ENCODE data around the gene NXN.
"Not testable (repeated sequence)": the region's sequence is repeated elsewhere in the genome, so short reads cannot be mapped to it uniquely, and the experiment has no call there.

Gene NXN

DNA sequence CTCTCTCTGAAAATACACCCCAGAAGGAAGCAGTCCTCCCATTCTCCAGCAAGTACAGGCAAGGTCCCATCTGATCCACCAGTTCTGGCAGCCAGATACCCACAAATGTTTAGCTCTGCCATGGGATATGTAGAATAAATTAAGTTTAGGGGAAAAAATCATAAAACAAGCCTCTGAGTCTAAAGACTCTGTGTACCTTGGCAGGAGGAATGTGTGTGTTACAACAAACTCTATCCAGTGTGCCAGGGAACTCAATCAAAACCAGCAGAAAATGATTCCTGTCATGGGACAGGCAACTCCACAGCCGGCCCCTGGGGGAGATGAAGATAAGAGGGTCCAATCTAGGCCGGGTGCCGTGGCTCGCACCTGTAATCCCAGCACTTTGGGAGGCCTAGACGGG is 124.0 kb downstream of the NXN start:
- no peak for DNase-seq

DNA sequence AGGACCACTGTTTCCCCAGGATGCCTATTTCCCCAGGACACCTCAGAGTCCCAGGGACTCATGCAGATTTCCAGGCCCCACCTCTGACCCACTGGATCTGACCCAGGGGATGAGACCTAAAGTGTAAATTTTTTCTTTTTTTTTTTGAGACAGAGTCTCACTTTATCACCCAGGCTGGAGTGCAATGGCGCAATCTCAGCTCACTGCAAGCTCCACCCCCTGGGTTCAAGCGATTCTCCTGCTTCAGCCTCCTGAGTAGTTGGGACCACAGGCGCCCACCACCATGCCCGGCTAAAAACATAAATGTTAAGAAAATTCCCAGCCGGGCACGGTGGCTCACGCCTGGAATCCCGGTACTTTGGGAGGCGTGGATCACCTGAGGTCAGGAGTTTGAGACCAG is 126.7 kb downstream of the NXN start:
- DNase-seq = not testable (repeated sequence)

DNA sequence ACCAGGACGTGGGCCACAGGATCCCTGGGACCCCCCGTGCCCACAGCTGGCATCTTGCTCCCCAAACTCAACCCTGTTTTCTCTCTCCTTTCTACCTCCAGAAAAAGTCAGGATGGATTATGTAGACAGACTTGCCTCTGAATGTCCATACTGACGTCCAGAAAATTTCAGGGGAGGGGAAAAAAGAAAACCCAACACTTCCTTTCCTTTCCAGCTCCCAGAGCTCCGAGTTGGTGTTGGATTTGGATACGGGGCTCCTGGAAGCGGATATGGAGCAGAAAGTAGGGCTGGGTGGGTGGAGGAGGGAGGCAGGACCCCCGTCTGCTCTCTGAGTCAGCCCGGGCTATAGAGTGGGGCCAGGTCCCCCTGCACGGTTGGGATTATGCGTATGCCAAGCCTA is 127.2 kb downstream of the NXN start:
- no peak for DNase-seq

DNA sequence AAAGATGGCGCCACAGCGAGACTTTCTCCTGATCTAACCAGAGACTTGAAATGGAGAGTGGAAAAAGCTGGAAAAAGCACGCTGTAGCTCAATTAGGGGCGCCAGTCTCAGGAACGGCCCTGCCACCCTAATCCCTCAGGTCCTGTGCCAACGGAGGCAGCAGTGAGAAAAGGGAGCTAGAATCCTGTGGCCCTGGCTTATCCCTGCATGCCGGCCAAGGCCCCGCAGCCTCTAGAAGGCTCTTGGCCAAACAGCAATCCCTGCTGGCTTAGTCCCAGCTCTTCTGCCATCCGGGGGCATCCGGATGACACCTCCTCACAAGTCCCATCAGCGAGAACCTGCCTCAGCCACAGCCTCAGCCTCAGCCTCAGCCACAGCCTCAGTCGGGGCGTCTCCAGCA is 127.7 kb downstream of the NXN start:
- no peak for DNase-seq

DNA sequence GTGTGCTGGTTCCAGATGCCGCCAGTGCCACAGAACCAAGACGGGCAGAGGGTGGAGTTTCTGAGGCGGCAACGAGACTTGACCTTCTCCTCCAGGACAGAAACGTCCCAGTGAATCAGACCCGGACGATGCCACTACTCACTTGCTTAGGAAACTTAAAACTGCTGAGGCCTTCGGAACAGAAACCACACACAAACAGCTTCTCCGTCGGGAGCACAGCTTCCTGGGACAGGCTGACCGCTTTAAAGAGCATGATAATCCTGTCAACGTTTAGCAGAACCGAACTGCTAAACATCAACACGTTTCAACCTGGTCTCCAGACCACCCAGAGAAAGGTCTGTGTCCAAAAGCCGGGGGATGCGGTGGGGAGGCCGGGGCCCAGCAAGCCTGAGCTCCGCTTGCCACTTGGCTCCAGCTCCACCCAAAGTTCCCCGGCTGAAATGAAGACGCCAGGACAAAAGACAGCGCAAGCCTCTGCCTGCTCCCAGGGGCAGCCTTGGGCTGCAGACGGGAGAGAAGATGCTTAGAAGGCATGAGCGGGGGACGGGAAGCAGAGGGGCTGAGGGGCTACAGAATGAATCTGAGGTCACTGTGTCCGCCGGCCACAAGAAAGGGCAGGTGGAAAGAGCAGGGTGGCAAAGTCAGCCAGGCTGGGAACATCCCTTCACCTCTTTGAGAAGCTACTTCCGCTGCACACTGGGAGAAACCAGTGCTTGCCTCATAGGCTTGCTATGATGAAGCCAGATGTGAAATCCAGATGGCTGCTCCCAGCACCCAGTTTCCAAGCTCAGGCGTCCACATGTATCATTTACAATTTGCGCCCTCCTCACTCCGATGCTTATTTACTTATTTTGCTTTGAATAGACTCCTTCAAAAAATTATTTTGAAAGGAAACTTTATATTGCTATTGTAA is 128.5 kb downstream of the NXN start:
- DNase-seq = no peak

DNA sequence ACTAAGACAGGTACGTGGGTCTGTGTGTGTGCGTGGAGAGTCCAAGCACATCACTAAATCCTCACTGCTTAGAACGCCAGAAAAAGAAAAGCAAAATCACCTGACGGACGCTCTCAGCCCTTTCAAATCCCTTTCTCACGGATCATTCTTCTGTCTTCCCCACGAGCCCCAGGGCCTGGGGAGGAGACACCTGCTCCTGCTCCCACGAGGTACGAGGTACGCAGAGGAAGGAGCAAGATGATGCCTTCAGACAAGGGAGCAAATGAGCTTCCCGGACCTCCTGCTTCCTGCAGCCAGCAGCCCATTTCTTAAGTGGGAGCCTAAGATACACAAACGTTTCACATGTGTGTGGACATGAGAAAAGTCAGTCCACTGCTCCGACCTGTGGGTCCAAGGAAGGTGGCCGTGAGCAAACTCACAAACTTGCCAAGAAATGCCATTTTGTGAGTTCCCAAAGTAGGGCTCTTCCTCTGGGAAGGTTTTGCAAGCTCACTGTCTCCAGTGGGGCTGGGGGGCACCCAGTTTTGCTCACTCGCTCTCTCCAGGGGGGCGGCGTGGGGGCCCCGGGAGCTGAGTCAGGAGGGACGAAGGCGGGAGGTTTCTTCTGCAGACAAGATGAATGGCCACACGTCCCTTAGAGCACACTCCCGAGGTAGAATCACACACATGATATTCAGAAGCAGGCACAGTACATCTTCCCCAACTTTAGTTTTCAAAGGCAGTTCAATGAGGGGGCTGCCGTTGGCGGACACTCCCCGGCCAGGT is 129.3 kb downstream of the NXN start:
- no peak for DNase-seq

DNA sequence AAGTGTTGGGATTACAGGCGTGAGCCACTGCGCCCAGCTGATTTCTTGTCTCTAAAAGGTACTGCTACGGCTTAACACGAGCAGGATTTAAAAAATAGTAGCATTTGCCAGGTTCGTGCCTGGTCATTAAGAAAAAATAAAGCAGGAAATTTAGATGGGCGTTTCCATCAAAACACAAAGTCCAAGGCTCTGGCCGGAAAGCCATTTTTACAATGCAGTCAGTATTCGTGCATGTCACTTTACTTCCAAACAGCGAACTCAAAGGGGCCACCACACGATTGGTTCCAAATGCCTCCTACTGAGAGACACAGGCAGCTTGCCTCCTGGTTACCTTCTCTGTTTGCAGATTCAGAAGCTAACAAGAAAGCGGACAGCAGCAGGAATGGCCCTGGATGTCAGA is 131.2 kb downstream of the NXN start:
- DNase-seq = no peak

DNA sequence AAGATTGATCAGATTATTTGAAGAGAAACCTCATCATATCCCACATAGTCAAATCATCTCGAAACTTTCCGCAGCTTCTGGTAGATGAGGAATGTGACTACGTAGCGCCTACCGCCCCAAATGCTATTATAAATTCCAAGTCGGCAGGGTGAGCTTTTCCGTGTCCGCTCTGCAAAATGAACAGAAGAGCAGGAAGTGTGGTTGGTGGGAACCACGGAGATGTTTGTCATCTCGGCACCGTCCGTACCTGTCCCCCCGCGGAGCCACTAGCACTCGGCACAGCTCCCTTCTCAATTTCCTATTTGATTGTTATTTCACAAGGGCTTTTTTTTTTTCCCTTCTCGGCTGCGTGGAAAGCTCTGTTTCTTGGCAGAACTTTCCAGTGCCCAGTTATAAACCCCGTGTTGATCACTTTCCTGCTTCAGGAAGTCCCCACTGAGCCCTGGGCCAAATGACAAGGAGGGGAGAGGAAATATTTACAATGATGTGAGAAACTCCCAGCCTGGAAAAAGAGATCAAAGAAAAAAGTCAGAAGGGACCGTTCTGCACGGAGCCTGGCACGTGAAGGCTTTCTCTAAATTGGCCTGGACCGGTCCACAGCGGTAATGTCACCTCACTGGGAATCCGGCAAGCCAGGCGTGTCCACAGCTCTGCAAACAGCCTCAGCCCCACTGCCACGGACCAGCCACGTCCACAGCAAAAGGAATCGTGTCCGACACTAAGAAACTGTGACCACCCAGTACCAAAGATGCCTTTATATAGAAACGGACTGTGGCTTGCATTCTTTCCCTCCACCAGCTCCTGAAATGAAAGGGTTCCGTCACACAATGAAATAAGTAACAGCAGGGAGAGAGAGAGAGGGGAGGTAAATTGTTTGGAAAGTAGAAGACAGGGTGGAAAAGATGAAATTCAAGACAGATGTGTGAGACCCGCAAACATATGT is 132.4 kb downstream of the NXN start:
- DNase-seq = no peak

DNA sequence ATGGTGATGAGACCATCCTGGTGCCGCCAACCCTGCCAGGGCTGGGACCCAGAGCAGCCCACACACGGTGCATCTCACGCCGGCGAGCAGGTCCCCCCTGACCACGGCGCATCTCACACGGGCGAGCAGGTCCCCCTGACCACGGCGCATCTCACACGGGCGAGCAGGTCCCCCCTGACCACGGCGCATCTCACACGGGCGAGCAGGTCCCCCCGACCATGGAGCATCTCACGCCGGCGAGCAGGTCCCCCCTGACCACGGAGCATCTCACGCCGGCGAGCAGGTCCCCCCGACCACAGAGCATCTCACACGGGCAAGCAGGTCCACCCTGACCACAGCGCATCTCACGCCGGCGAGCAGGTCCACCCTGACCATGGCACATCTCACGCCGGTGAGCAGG is 138.3 kb downstream of the NXN start:
- no peak for DNase-seq

DNA sequence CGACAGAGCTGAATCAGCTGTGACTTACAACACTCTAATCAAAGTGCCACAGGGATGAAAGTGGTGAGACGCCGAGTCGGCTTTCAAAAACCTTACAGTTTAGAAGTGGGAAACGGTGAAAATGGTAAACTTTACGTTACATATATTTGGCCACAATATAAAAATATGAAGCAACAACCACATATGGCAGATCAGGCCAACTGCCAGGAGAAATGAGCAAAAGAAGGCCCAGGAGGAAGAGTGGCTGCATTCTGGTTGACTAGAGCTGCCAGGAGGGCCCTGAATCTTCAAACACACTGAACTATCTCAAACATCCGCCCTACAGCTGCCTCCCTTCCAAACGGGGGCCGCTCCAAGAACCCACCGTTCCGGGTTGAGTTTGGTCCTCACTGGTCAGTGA is 141.1 kb downstream of the NXN start:
- no peak for DNase-seq

DNA sequence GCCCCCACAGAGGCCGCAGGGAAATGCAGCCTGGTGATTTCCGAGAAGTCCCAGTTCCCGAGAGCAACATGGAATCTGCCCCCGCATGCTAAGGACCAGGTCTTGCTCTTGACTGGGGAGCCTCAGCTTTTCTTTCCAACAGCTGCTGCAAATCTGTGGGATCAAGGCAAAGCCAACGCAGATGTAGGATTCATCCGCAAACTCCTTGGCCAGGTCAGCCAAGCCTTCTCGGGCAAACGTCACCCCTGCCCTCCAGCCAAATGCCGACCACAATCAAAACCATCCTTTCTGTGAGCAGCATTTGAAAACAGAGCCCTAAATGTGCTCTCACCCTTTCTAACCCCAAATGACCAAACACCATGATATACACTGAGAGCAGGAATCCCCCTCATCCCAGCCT is 143.4 kb downstream of the NXN start:
- DNase-seq = no peak

DNA sequence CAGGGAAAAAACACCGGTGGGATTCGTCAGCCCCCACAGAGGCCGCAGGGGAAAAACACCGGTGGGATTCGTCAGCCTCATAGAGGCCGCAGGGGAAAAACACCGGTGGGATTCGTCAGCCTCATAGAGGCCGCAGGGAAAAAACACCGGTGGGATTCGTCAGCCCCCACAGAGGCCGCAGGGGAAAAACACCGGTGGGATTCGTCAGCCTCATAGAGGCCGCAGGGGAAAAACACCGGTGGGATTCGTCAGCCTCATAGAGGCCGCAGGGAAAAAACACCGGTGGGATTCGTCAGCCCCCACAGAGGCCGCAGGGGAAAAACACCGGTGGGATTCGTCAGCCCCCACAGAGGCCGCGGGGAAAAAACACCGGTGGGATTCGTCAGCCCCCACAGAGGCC is 143.9 kb downstream of the NXN start:
- DNase-seq = not testable (repeated sequence)

DNA sequence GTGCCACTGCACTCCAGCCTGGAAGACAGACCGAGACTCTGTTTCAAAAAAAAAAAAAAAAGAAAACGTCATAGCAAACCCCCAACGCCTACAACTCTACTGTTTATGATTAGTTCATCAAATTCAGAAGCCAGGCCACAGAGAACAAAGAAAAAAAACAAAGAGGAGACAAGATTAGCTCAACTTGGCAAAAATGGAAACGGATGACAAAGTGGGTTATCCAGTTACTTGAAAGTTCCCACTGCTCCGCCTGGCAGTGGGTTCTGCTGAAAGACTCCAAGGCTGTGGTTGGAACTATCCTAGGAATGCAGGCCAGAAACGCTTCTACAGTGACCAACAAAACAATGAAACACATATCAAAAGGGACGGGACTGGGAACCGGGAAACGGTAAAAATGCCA is 144.3 kb downstream of the NXN start:
- no peak for DNase-seq

DNA sequence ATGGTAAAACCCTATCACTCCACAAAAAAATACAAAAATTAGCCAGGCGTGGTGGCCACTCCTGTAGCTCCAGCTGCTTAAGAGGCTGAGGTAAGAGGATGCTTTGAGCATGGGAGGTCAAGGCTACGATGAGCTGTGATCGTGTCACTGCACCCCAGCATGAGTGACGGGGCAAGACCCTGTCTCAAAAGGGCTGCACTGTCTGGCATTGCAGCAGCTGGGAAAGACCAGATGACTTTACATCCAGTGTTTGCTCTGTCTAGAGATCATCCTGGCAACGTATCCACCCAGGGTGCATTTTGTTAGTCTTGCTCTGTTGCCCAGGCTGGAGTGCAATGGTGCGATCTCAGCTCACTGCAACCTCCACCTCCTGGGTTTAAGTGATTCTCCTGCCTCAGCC is 145.4 kb downstream of the NXN start:
- DNase-seq = no peak

DNA sequence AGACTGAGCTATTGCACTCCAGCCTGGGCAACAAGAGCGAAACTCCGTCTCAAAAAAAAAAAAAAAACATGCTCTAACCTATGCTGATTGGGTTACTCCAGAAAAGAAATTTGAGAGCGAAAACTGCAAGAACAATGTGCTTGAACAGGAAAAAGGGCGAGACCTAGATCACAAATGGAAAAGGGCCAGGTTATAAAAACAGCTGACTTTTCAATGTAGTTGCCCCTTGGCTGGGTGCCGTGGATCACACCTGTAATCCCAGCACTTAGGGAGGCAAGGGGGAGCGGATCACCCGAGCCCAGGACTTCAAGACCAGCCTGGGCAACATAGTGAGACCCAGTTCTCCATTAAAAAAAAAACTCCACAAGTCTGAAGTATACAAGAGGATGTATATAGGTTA is 148.6 kb downstream of the NXN start:
- no peak for DNase-seq

DNA sequence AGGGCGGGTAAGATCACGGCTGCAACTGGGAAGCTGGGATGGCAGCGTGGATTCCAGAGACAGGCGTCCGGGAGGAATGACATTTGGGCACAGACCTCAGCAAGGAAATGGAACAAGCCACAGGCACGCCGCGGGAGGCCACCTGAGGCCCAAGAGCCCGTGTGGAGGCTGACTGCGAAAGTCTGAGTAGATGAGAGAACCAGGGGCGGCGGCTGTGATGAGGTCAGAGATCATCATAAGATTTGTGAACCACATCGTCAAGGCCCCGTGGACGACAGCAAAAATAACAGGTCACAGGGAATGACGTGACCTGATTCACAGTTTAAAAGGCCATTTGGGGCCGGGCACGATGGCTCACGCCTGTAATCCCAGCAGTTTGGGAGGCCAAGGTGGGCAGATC is 149.2 kb downstream of the NXN start:
- no peak for DNase-seq

DNA sequence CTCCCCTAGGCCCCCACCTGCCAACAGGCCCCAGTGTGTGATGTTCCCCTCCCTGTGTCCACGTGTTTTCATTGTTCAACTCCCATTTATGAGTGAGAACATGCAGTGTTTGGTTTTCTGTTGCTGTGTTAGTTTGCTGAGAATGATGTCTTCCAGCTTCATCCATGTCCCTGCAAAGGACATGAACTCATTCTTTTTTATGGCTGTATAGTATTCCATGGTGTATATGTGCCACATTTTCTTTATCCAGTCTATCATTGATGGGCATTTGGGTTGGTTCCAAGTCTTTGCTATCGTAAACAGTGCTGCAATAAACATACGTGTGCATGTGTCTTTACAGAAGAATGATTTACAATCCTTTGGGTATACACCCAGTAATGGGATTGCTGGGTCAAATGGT is 150.0 kb downstream of the NXN start:
- not testable (repeated sequence) for DNase-seq

DNA sequence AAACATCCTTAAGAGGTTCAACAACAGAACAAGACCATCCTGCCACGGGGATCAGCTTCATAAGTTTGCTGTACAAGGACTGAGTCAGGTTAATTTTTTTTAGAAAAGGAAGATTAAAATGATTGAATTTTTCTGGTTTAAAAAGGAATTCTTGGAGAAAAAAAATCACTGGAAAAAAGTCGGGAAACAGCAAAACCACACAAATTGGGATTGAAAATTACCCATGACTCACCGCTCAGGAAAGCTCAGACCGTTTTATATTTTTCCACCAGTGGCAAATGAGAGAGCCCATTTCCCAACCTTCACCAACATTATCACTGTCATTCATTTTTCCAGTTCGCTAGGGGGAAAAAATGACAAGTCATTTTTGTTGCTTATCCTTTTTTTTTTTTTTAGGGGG is 150.8 kb downstream of the NXN start:
- no peak for DNase-seq

DNA sequence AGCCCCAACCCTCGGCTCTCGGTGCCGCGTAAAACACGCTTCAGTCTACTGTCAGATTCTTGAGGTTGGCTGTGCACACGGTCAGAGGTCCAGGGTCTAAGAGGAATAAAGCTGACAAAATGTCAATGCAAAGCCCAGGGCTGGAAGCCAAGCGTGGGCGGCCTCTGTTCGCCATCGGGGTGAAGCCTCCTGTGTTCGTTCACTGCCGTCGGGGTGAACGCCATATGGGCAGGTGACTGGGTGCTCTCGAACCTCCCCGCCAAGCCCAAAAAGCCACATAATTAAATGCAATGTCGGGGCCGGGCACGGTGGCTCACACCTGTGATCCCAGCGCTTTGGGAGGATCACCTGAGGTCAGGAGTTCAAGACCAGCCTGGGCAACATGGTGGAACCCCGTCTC is 152.8 kb downstream of the NXN start:
- DNase-seq = no peak

DNA sequence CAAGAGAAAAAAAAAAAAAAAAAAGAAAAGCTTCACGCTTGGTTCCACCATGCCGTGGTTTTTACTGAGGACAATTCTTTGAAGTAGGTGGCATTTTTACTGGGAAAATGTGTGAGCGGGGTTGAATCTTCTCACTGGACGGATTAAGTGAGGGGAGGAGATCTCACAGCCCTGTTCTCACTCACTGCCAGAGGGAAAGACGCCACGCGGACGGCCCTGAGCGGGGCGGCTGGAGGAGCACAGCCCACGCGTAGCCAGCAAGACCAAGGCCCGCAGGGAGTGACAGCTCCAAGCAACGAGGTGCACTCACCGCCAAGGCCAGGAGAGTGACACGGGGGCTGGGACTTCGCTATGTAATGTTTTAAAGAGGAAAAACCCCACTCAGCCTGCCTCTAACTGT is 154.4 kb downstream of the NXN start:
- DNase-seq = no peak

DNA sequence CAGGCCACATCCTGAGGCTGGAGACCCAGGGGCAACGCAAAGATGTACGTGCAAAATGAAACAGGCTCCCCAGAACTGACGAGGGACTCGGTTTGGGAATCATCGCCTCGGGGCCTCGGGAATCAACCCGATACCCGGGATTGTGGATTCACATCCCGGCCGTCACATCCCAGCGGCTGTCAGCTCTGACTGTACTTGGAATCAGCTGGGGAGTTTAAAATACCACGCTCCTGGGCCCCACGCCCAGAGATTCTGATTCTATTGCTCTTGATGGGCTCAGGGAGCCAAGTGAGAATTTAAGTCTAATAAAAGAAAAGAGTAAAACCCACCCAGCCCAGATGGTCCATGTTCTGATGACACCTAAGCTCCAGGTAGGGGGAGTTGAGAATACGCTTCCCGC is 155.2 kb downstream of the NXN start:
- DNase-seq = no peak

DNA sequence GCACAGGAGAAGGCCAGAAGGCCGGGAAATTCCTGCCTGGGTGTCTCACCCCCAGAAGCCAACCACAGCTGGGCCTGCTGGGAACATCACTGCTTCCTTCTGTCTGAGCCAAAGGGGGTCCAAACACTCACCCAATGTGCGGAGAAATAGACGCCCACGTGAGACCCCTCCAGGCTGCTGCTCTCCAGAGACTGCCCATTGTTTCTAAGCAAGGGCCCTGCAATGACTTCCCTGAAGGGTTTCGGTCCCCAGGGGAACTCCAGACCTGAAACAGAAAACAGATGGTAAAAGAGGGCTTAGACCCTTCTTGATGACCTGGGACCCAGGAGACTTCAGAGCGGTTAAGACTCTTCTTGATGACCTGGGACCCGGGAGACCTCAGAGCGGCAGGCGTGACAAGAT is 156.1 kb downstream of the NXN start:
- no peak for DNase-seq

DNA sequence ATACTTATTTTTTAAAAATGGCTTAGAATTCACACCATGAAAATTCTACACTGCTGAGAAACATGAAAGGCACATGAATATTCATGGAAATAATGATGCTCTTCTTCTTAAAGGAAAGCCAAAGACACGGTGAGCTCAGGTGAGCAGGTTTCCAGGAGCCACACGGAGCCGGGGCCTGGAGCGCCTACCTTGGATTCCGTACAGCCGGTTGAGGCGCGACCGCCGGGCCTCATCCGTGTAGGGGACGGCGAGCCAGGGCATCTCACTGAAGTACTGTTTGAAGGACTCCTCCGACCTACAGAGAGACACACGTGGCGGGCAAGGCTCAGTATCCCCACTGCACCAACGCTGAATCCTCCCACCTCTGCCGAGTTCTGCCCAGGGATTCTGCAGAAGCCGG is 160.3 kb downstream of the NXN start:
- no peak for DNase-seq
